Left lung (tissue), 10 donors: ENCODE results near the gene OR10G3. TPM values are rescaled to one million over a fixed set of nuclear protein-coding genes. Genes with fewer than 3 reads are reported as not detected.
A peak's percentile ranks its signal among the peaks of the same experiment; 100 is the strongest.

Source experiments
- ATAC-seq: fragments of 200-7000 bp; cut with Tn5 transposase; one replicate; pipeline ENCODE4 v1.9.1; 2020; ENCODE audit warnings: moderate library complexity
- DNase-seq, 4 donors: peaks; one replicate each; pipeline ENCODE4 v3.0.0-alpha.2; 2013 to 2020
- H3K27ac ChIP-seq, 2 donors: fragments of 200-600 bp; sonication (generic) in 1 of 2; one replicate each; pipeline versions ENCODE4 v1.5.0 to v1.8.0; 2020 to 2021
- H3K27me3 ChIP-seq, 2 donors: fragments of 200-600 bp; sonication (generic) in 1 of 2; one replicate each; pipeline versions ENCODE4 v1.5.0 to v1.8.0; 2020 to 2021
- H3K36me3 ChIP-seq, 2 donors: fragments of 200-600 bp; sonication (generic) in 1 of 2; one replicate each; pipeline versions ENCODE4 v1.5.0 to v1.8.0; 2020 to 2021
- H3K4me1 ChIP-seq, 2 donors: fragments of 200-600 bp; one replicate each; pipeline ENCODE4 v1.8.0; 2021
- H3K4me3 ChIP-seq, 2 donors: fragments of 200-600 bp; sonication (generic) in 1 of 2; one replicate each; pipeline versions ENCODE4 v1.5.0 to v1.8.0; 2020 to 2021; ENCODE audit warnings: mild to moderate bottlenecking in 1 of 2
- H3K9me3 ChIP-seq, 2 donors: fragments of 200-600 bp; sonication (generic) in 1 of 2; one replicate each; pipeline versions ENCODE4 v1.5.0 to v1.8.0; 2020 to 2021
- CTCF ChIP-seq, 2 donors: fragments of 200-600 bp; sonication (generic) in 1 of 2; IDR thresholded peaks; one replicate each; pipeline versions ENCODE4 v1.5.0 to v1.8.0; 2021; ENCODE audit warnings: antibody characterized with exemption in 2 of 2
- intact Hi-C, 2 donors: fragments of 100-400 bp; cut with DNase I; formaldehyde crosslinking; loops; one replicate each; pipeline versions ENCODE4 v1.11.2 to v1.14.2; 2022
- polyA plus RNA-seq, 6 donors: library from polyadenylated mRNA; unstranded; fragments of 120-200 nt; gene quantifications; one replicate each; pipeline ENCODE4 v1.2.1, GENCODE V29; 2013; ENCODE audit not compliant: insufficient read length in 6 of 6
- total RNA-seq, 2 donors: library from RNA; stranded (reverse); fragmentation: NEBNext Ultra II Directional; extraction: Animal tissue kit (Norgen Biotek cat#: 25700); gene quantifications; one replicate each; pipeline ENCODE4 v1.2.1, GENCODE V29; 2021
- donor health status: DM: no; HTN: yes; CAD: no.
- donor health status: DM: no; HTN: no; CAD: no.

The OR10G3 gene
- total and polyA plus RNA-seq, 8 donors: 0.06 to 0.08 (median 0.07) TPM; not detected in 5

GRCh38 chr14:21541413-21542074 lies 38.3 kb downstream of the OR10G3 start:
- no peak for TF ChIP-seq CTCF (IDR thresholded peaks at IDR 0.05)
- DNase-seq: no peak
- no peak for ATAC-seq

GRCh38 chr14:21539189-21539940 lies 40.5 kb downstream of the OR10G3 start:
- no peak for TF ChIP-seq CTCF (IDR thresholded peaks at IDR 0.05)
- Histone ChIP-seq H3K9me3 (no peaks in the 10 kb centered on the region), H3K27me3 (peaks cover 18 to 59% of the 10 kb centered on the region in 2 donors), H3K36me3 (no peaks in the 10 kb centered on the region), H3K4me1 (peaks cover 5 to 6% of the 10 kb centered on the region in 2 donors), H3K4me3 (no peak overlapping the region), H3K27ac (no peak overlapping the region)
- ATAC-seq: no peak
- intact Hi-C loops: no loop called here
- no peak for DNase-seq

More at GRCh38 chr14:21541413-21542074, 38.3 kb downstream of the OR10G3 start:
- H3K27ac ChIP-seq: no peak overlapping the region
- peaks cover 0 to 38% of the 10 kb centered on the region in 2 donors for H3K27me3 ChIP-seq
- no peaks in the 10 kb centered on the region for H3K9me3 ChIP-seq
- H3K4me3 ChIP-seq: no peak overlapping the region
- H3K36me3 ChIP-seq: no peaks in the 10 kb centered on the region
- H3K4me1 ChIP-seq: peaks cover 5 to 6% of the 10 kb centered on the region in 2 donors
- intact Hi-C loops: no loop called here

- DNase-seq: no peak
- no peaks in the 10 kb centered on the region for H3K36me3 ChIP-seq
- H3K27me3 ChIP-seq: peaks cover 18 to 74% of the 10 kb centered on the region in 2 donors
- no peak for ATAC-seq
- H3K27ac ChIP-seq: no peak overlapping the region
- H3K4me3 ChIP-seq: no peak overlapping the region
- no peaks in the 10 kb centered on the region for H3K9me3 ChIP-seq
- H3K4me1 ChIP-seq: peaks cover 0 to 6% of the 10 kb centered on the region in 2 donors
- TF ChIP-seq CTCF (IDR thresholded peaks at IDR 0.05): no peak
- intact Hi-C loops: no loop called here
These were observed 42.8 kb downstream of the OR10G3 start for GRCh38 chr14:21537090-21537424.

- no peaks in the 10 kb centered on the region for H3K9me3 ChIP-seq
- no peak overlapping the region for H3K4me3 ChIP-seq
- peaks cover 0 to 6% of the 10 kb centered on the region in 2 donors for H3K4me1 ChIP-seq
- intact Hi-C loops: no loop called here
- H3K27ac ChIP-seq: no peak overlapping the region
- DNase-seq (no peak), ATAC-seq (peak; percentile 47)
- H3K27me3 ChIP-seq: peaks cover 18 to 74% of the 10 kb centered on the region in 2 donors
- no peak for TF ChIP-seq CTCF (IDR thresholded peaks at IDR 0.05)
- no peaks in the 10 kb centered on the region for H3K36me3 ChIP-seq
These were observed 43.3 kb downstream of the OR10G3 start for GRCh38 chr14:21536418-21537089.
